ENCODE data around the gene NT5DC3. TPM values are rescaled to one million over a fixed set of nuclear protein-coding genes. Genes with fewer than 3 reads are reported as not detected.

Gene NT5DC3
- total RNA-seq, 2 experiments from 2014 or later: 9.6 TPM

DNA sequence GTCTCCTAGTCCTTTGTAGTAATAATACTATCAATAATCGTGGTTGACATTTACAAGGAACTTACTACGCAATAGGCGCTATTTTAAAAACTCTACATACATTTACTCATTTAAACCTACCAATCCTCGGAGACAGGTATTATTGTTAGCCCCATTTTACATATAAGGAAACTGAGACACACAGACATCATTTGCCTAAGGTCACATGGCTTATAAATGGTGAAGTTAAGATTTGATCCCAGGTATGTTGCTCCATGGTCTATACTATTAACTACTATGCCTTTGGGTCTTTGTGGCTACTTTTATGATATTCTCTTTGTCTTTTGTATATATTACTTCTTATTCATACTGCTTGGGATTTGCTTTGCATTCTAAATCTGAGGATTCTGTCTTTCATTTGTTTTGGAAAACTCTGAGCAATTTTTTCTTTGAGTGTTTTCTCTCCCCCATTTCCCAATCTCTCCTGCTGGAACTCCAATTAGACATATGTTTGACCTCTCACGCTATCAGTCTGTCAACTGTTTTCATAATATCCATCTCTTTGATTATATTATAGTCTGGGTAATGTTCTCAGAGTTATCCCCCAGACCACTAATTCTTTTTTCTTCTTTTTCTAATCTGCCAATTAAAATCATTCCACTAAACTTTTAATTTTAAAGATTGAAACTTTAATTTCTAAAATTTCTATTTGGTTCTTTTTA is 10.9 kb downstream of the NT5DC3 start:
- no peak for DNase-seq

DNA sequence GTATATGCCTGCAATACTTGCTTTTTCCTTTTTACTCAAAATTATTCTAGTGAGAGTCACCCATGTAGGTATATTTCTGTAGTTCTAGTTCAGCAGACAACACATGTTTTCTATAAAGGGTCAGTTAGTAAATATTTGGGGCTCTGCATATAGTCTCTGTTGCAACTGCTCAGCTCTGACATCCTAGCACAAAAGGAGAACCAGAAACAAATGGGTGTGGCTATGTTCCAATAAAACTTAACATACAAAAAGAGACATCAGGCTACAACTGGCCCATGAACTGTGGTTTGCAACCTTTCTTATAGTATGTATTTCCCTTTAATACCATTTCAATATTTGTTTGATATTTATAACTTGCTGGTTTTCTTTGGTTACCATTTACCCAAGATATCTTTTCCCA is 11.9 kb downstream of the NT5DC3 start:
- Mint-ChIP-seq H3K4me3 (no peak overlapping the region), H3K27ac (no peak overlapping the region)

More for the DNA sequence above, 10.9 kb downstream of the NT5DC3 start:
- Mint-ChIP-seq H3K4me3 (no peak overlapping the region), H3K27me3 (no peaks in the 10 kb centered on the region), H3K27ac (no peak overlapping the region), H3K36me3 (peaks cover 16% of the 10 kb centered on the region), H3K4me1 (peaks cover 25% of the 10 kb centered on the region), H3K9me3 (peaks cover 4% of the 10 kb centered on the region)

DNA sequence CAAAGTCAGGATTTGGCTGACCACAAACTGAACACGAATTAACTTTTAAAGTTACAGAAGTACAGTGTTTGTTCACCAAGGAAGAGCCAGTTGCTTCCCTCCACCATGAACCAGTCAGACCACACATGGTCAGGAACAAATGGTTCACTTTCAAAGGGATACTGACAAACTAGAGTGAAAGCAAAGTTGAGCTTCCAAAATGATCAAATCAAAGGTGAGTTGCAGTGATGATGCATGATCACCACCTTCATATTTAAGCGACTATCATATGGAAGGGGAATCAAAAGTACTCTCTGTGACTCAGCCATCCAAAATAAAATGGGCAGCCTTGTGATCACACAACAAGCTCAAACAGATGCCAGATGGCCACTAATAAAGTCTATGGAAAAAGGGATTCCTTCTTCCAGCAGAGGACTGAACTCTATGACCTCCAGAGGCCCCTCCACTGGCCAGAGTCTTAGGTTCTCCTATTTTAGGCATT is 13.1 kb downstream of the NT5DC3 start:
- Mint-ChIP-seq H3K27ac (no peak overlapping the region), H3K9me3 (peaks cover 4% of the 10 kb centered on the region), H3K4me3 (no peak overlapping the region), H3K36me3 (peaks cover 17% of the 10 kb centered on the region), H3K27me3 (no peaks in the 10 kb centered on the region), H3K4me1 (peaks cover 26% of the 10 kb centered on the region)
- DNase-seq: no peak

More for the DNA sequence above, 11.9 kb downstream of the NT5DC3 start:
- H3K4me1 Mint-ChIP-seq: peaks cover 26% of the 10 kb centered on the region
- H3K27me3 Mint-ChIP-seq: no peaks in the 10 kb centered on the region
- no peak for DNase-seq
- H3K9me3 Mint-ChIP-seq: peaks cover 4% of the 10 kb centered on the region
- peaks cover 16% of the 10 kb centered on the region for H3K36me3 Mint-ChIP-seq

DNA sequence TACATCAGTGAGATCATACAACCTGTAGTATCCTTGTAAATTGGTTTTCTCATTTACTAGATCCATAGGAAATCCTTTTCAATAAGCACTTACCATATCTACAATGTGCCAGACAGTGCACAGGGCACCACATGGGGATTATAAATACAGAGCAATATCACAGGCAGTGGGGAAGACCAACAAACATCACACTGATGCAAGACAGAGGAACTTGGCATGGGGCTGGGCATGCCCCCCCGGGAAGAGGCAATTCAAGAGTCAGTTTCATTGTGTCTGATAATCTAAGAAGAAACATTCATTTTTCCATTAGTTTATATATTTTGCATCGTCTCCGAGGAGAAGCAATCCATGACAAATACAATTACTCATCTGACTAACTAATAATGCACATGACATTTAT is 16.2 kb downstream of the NT5DC3 start:
- Mint-ChIP-seq H3K4me3 (no peak overlapping the region), H3K36me3 (peaks cover 13% of the 10 kb centered on the region), H3K27ac (no peak overlapping the region), H3K9me3 (peaks cover 4% of the 10 kb centered on the region), H3K27me3 (no peaks in the 10 kb centered on the region), H3K4me1 (peaks cover 13% of the 10 kb centered on the region)
- no peak for DNase-seq

DNA sequence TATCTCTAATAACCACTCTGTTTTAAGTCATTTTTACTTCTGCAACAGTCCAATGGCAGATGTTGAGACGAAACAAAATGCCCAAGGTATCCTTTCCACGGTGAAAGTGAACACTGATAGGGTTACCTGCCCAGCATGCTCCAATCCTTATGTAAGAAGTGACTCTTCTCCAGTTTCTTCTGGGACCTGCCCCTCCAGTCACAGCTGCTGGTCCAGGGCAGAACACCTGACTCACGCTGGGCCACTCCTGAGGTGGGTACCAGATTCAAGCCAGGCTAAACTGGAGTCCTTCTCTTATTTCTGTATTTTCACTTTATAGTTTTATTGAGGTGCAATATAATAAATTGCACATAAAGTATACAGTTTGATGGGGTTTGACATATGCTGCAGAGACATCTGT is 16.7 kb downstream of the NT5DC3 start:
- no peak overlapping the region for H3K4me3 Mint-ChIP-seq
- peaks cover 4% of the 10 kb centered on the region for H3K9me3 Mint-ChIP-seq
- DNase-seq: no peak
- H3K4me1 Mint-ChIP-seq: peaks cover 13% of the 10 kb centered on the region
- H3K36me3 Mint-ChIP-seq: peaks cover 13% of the 10 kb centered on the region
- no peaks in the 10 kb centered on the region for H3K27me3 Mint-ChIP-seq
- H3K27ac Mint-ChIP-seq: no peak overlapping the region

GRCh38 chr12:103823871-103824270 is 17.2 kb downstream of the NT5DC3 start:
- H3K9me3 Mint-ChIP-seq: peaks cover 4% of the 10 kb centered on the region
- H3K36me3 Mint-ChIP-seq: peaks cover 13% of the 10 kb centered on the region
- no peak overlapping the region for H3K4me3 Mint-ChIP-seq
- no peak overlapping the region for H3K27ac Mint-ChIP-seq
- peaks cover 16% of the 10 kb centered on the region for H3K4me1 Mint-ChIP-seq
- no peaks in the 10 kb centered on the region for H3K27me3 Mint-ChIP-seq
- DNase-seq: no peak

DNA sequence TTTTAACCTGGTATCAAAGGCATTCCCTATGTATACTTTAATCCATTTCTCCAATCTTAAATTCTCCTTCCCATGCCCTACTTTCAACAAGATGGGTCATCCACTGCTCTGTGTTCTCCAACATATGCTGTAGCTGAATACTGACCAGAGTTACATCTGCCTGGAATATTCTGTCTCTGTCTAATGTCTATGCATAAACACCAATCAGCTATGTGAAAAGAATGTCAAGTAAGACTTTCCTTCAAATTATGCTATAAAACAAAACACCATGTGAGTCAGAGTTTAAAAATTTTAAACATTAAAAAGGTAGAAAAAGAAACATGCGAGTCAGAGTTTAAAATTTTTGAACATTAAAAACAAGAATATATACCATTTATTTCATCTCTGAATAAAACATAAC is 19.3 kb downstream of the NT5DC3 start:
- Mint-ChIP-seq H3K27ac (no peak overlapping the region), H3K4me1 (peaks cover 13% of the 10 kb centered on the region), H3K9me3 (peaks cover 4% of the 10 kb centered on the region), H3K27me3 (no peaks in the 10 kb centered on the region), H3K4me3 (no peak overlapping the region), H3K36me3 (peaks cover 11% of the 10 kb centered on the region)
- no peak for DNase-seq

DNA sequence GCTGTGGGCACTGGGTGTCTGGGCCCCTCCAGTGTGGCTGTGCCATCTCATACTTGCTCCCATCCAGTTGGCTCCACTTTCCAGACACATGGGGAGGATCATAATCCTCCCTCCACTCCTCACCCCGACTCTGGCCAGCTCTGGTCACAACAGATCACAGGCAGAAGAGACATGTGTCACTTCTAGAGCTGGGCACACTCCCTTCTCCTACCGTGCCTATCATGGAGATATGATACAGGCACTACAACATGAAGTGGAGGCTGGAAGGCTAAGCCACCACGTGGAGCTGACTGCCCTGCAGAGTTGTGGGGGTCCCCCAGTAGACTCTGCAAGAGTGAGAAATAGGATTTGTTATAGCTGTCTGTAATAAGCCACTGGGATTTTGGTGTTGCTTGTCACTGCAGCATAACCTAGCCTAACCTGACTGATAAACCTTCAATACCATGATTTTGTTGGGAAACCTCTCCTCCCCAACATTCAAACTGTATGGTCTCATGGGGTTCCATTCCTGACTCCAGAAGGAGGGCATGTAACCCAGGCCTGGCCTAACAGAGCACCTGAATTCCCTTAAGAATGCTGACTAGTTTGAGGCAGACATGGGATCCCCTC is 20.0 kb downstream of the NT5DC3 start:
- H3K36me3 Mint-ChIP-seq: peaks cover 11% of the 10 kb centered on the region
- H3K27me3 Mint-ChIP-seq: no peaks in the 10 kb centered on the region
- no peak overlapping the region for H3K27ac Mint-ChIP-seq
- H3K4me1 Mint-ChIP-seq: peaks cover 11% of the 10 kb centered on the region
- no peak overlapping the region for H3K4me3 Mint-ChIP-seq
- peaks cover 4% of the 10 kb centered on the region for H3K9me3 Mint-ChIP-seq
- DNase-seq: no peak

DNA sequence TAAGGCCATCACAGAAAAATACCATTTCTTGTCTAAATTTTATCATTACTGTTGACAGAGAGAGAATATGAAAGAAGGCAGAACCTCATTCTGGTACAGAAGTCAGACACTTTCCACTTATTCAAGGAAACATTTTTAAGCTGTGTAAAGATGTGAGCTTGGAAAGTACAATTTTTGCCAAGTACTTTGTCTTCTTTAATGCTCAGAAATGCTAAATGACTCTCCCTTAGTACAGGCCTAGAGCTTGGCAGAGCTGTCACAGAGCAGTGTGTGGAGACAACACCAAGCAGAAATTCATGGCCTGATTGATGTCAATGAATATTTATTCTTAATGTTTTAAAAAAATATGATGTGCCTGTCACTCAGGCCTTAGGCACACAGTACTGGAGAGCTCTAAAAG is 20.7 kb downstream of the NT5DC3 start:
- peaks cover 11% of the 10 kb centered on the region for H3K4me1 Mint-ChIP-seq
- H3K36me3 Mint-ChIP-seq: peaks cover 11% of the 10 kb centered on the region
- H3K27ac Mint-ChIP-seq: no peak overlapping the region
- H3K9me3 Mint-ChIP-seq: peaks cover 4% of the 10 kb centered on the region
- no peaks in the 10 kb centered on the region for H3K27me3 Mint-ChIP-seq
- DNase-seq: no peak
- no peak overlapping the region for H3K4me3 Mint-ChIP-seq

- H3K4me1 Mint-ChIP-seq: peaks cover 8% of the 10 kb centered on the region
- H3K27me3 Mint-ChIP-seq: no peaks in the 10 kb centered on the region
- DNase-seq: no peak
- peaks cover 4% of the 10 kb centered on the region for H3K9me3 Mint-ChIP-seq
- H3K4me3 Mint-ChIP-seq: no peak overlapping the region
- H3K36me3 Mint-ChIP-seq: peaks cover 11% of the 10 kb centered on the region
- H3K27ac Mint-ChIP-seq: no peak overlapping the region
These were observed 21.1 kb downstream of the NT5DC3 start for GRCh38 chr12:103819892-103820291.

- H3K9me3 Mint-ChIP-seq: peaks cover 4% of the 10 kb centered on the region
- DNase-seq: no peak
- peaks cover 6% of the 10 kb centered on the region for H3K4me1 Mint-ChIP-seq
- H3K4me3 Mint-ChIP-seq: no peak overlapping the region
- peaks cover 15% of the 10 kb centered on the region for H3K36me3 Mint-ChIP-seq
- no peak overlapping the region for H3K27ac Mint-ChIP-seq
- H3K27me3 Mint-ChIP-seq: no peaks in the 10 kb centered on the region
These were observed 21.7 kb downstream of the NT5DC3 start for GRCh38 chr12:103819312-103819711.

- Mint-ChIP-seq H3K4me3 (no peak overlapping the region), H3K4me1 (peaks cover 6% of the 10 kb centered on the region), H3K27ac (no peak overlapping the region), H3K36me3 (peaks cover 19% of the 10 kb centered on the region), H3K27me3 (no peaks in the 10 kb centered on the region), H3K9me3 (peaks cover 4% of the 10 kb centered on the region)
- DNase-seq: no peak
These were observed 23.2 kb downstream of the NT5DC3 start for GRCh38 chr12:103817791-103818190.

DNA sequence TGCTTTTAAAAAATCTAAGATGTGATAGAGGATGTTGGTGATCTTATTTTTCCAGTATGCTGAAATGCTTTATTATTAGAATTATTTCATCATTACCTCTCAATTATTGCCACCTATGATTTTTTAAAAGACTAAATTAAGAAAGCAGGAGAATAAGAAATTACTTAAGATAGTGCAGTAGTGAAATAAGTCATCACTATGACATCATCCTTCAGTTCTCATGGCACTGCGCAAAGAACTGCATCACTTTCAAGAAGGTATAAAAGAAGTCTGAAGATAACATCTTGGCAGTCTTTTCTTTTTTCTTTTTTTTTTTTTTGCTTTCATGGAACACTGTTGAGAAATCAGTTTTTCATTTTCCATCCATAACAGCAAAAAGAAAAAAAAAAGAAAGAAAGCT is 24.4 kb downstream of the NT5DC3 start:
- H3K4me3 Mint-ChIP-seq: no peak overlapping the region
- peaks cover 6% of the 10 kb centered on the region for H3K4me1 Mint-ChIP-seq
- no peak for DNase-seq
- peaks cover 4% of the 10 kb centered on the region for H3K9me3 Mint-ChIP-seq
- H3K36me3 Mint-ChIP-seq: peaks cover 19% of the 10 kb centered on the region
- no peaks in the 10 kb centered on the region for H3K27me3 Mint-ChIP-seq
- no peak overlapping the region for H3K27ac Mint-ChIP-seq

DNA sequence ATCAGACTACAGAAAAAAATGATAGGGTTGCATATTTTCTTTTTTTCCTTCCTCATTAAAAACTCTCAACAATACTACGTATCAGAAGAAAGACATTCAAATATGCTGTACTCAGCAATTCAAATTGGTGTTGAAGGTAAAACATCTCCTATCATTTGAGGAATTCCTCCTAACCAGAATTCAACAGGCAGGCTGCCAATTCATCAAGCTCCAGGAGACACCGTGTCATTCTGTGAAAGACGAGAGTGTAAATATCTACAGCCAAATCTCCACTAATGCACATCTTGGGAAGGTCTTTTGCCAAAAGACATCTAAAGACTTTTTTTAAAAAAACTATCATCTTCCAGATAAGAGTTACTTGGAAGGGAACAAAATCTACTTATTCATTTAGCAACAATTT is 26.6 kb downstream of the NT5DC3 start:
- Mint-ChIP-seq H3K36me3 (peaks cover 14% of the 10 kb centered on the region), H3K27ac (no peak overlapping the region), H3K4me1 (peaks cover 6% of the 10 kb centered on the region), H3K4me3 (no peak overlapping the region), H3K9me3 (no peaks in the 10 kb centered on the region), H3K27me3 (no peaks in the 10 kb centered on the region)
- no peak for DNase-seq

GRCh38 chr12:103813949-103814348 is 27.1 kb downstream of the NT5DC3 start:
- Mint-ChIP-seq H3K4me1 (peaks cover 4% of the 10 kb centered on the region), H3K27ac (no peak overlapping the region), H3K27me3 (no peaks in the 10 kb centered on the region), H3K4me3 (no peak overlapping the region), H3K36me3 (peaks cover 17% of the 10 kb centered on the region), H3K9me3 (no peaks in the 10 kb centered on the region)
- no peak for DNase-seq

DNA sequence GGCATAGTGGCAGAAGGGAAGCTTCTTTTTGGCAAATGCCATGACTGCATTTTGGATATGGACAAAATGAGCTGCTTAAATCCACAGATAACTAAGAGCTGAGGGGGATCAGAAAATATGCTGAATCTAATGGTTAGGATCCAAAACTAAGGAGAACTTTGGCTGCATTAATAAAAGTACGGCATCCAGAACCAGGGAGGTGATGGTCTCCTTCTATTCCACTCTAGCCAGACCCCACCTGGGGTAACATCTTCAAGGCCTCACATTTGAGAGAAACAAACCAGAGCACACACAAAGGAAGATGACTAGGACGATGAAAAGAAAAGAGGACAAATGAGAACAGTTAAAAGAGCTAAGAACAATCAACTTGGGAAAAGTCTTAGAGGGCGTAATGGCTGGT is 27.6 kb downstream of the NT5DC3 start:
- Mint-ChIP-seq H3K27me3 (no peaks in the 10 kb centered on the region), H3K4me1 (peaks cover 3% of the 10 kb centered on the region)

More for the DNA sequence above, 27.6 kb downstream of the NT5DC3 start:
- no peak for DNase-seq
- Mint-ChIP-seq H3K27ac (no peak overlapping the region), H3K9me3 (no peaks in the 10 kb centered on the region), H3K36me3 (peaks cover 17% of the 10 kb centered on the region), H3K4me3 (no peak overlapping the region)

All from activated naive CD8-positive, alpha-beta T cell treated with anti-CD3 and anti-CD28 coated beads for 36 hours (primary cell).